Right lobe of liver (tissue), 4 donors: ENCODE results near the gene CAMK4.

Experiments
- CTCF ChIP-seq, 4 donors: fragments of 200-600 bp in 3 of 4; fragments of 450-650 bp in 1 of 4; IDR thresholded peaks; one replicate each; pipeline versions ENCODE4 v1.5.1 to v1.8.0; 2016 to 2022; ENCODE audit warnings: antibody characterized with exemption in 4 of 4, mild to moderate bottlenecking in 2 of 4
- POLR2A ChIP-seq: fragments of 450-650 bp; IDR thresholded peaks from one replicate; pipeline ENCODE4 v1.6.1; 2017; ENCODE audit warnings: antibody characterized with exemption, mild to moderate bottlenecking
- donor health status: DM: no; HTN: no; CAD: no.
- donor health status: DM: no; HTN: no; CAD: no.
- donor health status: DM: no; HTN: yes; CAD: no.

- TF ChIP-seq CTCF (IDR thresholded peaks at IDR 0.05), result no peak
- TF ChIP-seq POLR2A, result no peak
Measured at GRCh38 chr5:111311666-111312065, 87.5 kb downstream of the CAMK4 start.
